SK-N-SH treated with all-trans-retinoic acid at 6 μM for 48 hours (cell line): ENCODE results near the gene SLC8A3.

ENCODE experiments used
- CREB5 ChIP-seq: fragments of 250-450 bp; sonication (Bioruptor Pico); IDR thresholded peaks from 2 replicates; pipeline ENCODE4 v1.5.1; 2020; ENCODE audit warnings: low read depth, mild to moderate bottlenecking, moderate library complexity
- PATZ1 ChIP-seq: fragments of 250-450 bp; sonication (Bioruptor Pico); IDR thresholded peaks from 2 replicates; pipeline ENCODE4 v1.8.0; 2020; ENCODE audit warnings: mild to moderate bottlenecking, moderate library complexity, borderline replicate concordance
- POU6F1 ChIP-seq: fragments of 250-450 bp; sonication (Bioruptor Pico); IDR thresholded peaks from 2 replicates; pipeline ENCODE4 v1.8.0; 2021; ENCODE audit warnings: low read depth, mild to moderate bottlenecking, moderate library complexity, borderline replicate concordance
- TOX ChIP-seq: fragments of 250-450 bp; sonication (Bioruptor Pico); IDR thresholded peaks from 2 replicates; pipeline ENCODE4 v1.8.0; 2021; ENCODE audit warnings: mild to moderate bottlenecking, moderate library complexity, borderline replicate concordance
- ZNF565 ChIP-seq: fragments of 450-650 bp; formaldehyde crosslinking; conservative IDR thresholded peaks from 2 replicates; pipeline ENCODE4 v1.5.0; 2020; ENCODE audit warnings: low read depth, mild to moderate bottlenecking, moderate library complexity

GRCh38 chr14:70201994-70202393 lies 13.2 kb upstream of the SLC8A3 start:
- no peak for TF ChIP-seq TOX (CRISPR knock-in tag)
- TF ChIP-seq POU6F1 (CRISPR knock-in tag), result no peak
- no peak for TF ChIP-seq PATZ1 (CRISPR knock-in tag)
- no peak for TF ChIP-seq CREB5
- TF ChIP-seq ZNF565 (CRISPR knock-in tag), result no peak
